GM12801 (cell line): ENCODE measurements around the gene PIK3R1.

ENCODE experiments used
- TF ChIP-seq, protein P1 (sequence below): IDR thresholded peaks from one replicate; pipeline ENCODE4 v1.5.1; 2011; ENCODE audit warnings: control low read depth; ENCODE audit not compliant: insufficient read length; ENCODE audit errors: extremely low read depth

PIK3R1 gene

DNA sequence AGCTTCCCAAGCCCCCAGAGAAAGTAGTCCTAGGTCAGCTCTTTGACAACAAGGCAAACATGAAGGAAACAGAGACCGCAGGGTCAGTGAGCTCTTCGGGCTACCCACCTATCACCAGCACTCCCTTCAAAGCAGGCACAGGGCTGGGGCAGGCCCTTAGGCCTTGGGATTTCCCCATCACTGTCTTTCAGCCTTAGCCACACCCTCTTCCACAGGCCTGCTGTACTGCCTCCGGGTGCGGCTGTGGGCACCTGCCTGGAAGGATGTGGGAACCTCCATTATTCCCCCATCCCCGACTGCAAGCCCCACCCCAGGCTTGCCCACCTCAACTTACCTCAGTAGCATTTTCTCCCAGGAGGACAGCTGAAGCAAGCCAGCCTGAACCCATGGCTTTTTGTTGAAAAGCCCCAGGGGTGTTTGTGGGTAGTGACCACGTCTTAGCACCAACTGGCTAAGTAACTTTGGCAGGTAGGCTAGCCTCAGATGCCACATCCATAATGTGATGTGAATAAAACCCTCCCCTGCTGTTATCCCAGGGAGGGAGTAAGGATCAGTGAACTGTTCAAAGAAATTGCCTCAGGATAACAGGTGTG lies 100.2 kb downstream of the PIK3R1 start:
- TF ChIP-seq, protein P1, sequence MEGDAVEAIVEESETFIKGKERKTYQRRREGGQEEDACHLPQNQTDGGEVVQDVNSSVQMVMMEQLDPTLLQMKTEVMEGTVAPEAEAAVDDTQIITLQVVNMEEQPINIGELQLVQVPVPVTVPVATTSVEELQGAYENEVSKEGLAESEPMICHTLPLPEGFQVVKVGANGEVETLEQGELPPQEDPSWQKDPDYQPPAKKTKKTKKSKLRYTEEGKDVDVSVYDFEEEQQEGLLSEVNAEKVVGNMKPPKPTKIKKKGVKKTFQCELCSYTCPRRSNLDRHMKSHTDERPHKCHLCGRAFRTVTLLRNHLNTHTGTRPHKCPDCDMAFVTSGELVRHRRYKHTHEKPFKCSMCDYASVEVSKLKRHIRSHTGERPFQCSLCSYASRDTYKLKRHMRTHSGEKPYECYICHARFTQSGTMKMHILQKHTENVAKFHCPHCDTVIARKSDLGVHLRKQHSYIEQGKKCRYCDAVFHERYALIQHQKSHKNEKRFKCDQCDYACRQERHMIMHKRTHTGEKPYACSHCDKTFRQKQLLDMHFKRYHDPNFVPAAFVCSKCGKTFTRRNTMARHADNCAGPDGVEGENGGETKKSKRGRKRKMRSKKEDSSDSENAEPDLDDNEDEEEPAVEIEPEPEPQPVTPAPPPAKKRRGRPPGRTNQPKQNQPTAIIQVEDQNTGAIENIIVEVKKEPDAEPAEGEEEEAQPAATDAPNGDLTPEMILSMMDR = no peak

DNA sequence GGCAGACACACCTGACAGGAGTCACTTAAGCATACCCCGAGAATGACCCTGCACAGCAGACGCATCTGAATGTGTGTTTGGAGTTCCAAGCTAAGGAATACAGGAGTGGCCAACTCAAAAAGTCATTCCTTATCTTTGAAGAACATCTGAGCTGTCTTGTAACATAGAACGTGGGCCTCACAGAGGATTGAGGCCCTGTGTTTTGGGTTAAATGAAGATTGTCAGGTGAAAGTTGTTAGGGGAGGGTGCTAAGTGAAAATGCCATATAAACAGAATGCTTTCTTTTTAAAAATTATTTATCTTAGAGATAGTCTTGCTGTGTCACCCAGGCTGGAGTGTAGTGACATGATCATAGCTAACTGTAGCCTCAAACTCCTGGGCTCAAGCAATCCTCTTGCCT lies 100.9 kb downstream of the PIK3R1 start:
- TF ChIP-seq, protein P1 = no peak

DNA sequence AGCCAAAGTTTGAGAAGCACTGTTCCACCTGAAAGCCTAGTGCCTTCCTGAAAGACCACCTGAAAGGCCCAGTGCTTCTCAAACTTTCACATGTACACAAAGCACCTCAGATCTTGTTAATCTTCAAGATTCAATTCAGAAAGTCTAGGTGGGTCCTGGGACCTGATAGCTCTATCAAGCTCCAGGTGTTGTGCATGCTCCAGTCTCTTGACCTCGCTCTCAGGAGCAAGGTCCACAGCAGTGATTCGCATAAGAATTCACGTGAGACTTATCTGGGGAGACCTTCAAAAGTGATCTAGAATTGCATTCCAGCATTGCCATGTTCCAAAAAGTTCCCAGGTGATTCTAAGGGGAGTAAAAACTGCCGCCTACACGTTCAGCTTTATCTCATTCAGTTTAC lies 102.1 kb downstream of the PIK3R1 start:
- TF ChIP-seq, protein P1 = no peak

DNA sequence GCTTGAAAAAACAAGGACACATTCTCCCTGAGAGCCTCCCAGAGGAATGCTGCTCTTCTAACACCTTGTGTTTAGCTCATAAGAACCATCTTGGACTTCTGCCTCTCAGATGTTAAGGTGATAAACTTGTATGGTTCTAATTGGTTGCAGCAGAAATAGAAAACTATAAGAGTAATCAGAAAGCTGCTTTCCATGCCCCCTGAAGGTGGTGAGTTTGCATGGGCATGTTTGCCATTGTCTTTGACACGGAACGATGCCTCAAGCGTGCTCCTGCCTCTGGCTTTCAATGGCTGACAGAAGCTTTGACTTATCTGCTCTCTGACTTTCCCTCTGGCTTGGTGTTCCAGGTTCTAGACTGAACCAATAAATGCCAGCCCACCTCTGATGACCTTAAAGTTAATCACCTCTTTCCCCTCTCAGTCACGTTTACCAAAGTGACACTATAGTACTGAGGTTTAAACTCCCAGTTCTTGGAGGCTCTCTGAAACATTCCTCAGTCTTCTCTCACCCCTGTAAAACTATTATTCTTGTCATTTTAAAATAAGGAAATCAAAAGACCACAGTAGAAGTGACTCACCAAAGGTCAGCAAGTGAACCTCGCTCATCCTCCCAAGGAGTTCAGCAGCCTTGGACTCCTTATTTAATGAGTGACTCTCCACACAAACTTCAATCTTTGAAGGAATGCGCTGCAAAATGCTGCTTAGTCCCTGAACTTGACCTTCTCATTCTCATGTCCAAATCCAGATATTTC lies 103.6 kb downstream of the PIK3R1 start:
- TF ChIP-seq, protein P1 = no peak

DNA sequence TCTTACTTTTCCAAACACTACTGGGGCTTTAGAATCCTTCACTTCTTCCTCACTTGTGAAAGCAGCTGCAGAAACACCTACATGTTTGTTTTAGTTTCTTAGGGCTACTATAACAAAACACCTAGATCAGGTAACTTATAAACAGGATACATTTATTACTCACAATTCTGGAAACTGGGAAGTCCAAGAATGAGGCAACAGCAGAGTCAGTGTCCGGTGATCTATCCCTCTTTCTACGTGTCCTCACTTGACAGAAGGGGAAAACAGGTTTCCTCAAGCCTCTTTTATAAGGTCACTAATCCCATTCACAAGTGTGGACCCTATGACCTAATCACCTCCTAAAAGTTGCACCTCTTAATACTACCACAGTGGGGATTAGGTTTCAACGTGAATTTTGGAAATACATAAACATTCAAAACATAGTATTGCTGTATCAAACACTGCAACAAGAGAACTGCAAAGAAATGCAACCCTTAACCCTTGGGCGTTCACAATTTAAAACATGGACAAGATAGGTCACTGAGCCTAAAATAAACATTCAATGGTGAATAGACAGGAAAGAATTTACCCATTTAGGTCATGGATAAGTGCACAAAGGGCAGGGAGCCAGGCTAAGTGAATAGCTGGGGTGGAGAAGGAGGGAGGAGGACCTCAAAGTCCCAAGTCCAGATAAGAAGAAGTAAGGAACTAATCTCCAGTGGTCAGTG lies 104.3 kb downstream of the PIK3R1 start:
- TF ChIP-seq, protein P1 = no peak

DNA sequence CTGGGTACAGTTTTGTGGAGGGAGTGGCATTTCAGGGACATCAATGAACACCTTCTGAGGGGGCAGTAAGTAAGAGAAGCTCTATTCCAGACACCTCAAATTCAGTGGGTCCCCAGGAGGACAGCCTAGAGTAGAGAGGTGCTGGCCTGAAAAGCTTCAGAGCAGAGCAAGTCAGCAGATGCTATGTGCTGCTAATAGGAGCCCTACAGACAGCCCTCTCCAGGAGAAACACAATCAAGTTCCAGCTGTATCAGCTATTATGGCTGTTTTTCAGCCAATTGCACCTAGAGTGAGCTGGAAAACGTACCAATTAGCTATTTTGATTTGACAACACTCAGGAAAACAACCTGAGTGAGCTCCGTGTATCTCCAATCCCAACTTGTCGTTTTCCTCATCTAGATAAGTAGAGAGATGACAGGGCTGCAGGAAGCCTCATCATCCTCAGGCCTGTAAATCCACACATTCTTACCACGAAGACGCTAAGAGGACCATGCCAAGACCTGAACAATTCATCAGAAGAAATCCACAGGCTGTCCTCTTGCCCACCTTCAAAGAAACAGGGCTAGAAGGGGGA lies 104.9 kb downstream of the PIK3R1 start:
- TF ChIP-seq, protein P1 = no peak

DNA sequence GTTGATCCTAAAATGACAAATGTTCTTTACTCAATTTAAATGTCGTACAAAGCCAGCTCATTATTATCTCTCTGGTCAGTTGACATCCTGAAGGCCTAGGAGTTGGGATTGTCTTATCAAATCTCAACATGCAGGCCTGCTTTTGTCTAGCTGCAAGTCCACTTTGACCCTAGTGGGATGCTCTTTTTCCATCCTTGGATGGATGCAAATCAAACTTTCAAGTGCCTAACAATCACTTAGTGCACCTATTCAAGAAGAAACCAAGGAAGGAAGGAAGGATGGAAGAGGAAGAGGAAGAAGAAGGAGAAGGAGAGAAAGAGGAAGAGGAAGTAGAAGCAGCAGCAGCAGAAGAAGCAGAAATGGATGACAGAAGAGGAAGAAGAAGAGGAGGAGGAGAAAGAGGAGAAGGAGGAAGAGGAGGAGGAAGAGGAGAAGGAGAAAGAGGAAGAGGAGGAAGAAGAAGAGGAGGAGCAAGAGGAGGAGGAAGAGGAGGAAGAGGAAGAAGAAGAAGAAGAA lies 109.6 kb downstream of the PIK3R1 start:
- TF ChIP-seq, protein P1 = no peak
